Right kidney (tissue), 9 donors: ENCODE measurements around the gene ZNF234.
A peak's percentile ranks its signal among the peaks of the same experiment; 100 is the strongest.
"Not testable (repeated sequence)": the region's sequence is repeated elsewhere in the genome, so short reads cannot be mapped to it uniquely, and the experiment has no call there.

ENCODE experiments used
- DNase-seq: peaks from one replicate; pipeline ENCODE4 v3.0.0-alpha.2; 2016
- long read RNA-seq, 8 donors: transcript quantifications; one replicate each; lab custom pipeline, GENCODE V29; 2026

The ZNF234 gene
- long read RNA-seq, donor 1 = 0 reads
- long read RNA-seq, donor 2 = 0 reads
- long read RNA-seq, donor 3, full-length matches to known transcripts = 1 of 1 reads
- long read RNA-seq, donor 3, partial matches to known transcripts = 0 of 1 reads
- long read RNA-seq, donor 3, other reads (novel, unspliced or antisense) = 0 of 1 reads
- long read RNA-seq, donor 4, full-length matches to known transcripts = 4 of 4 reads
- long read RNA-seq, donor 4, partial matches to known transcripts = 0 of 4 reads
- long read RNA-seq, donor 4, other reads (novel, unspliced or antisense) = 0 of 4 reads
- long read RNA-seq, donor 5, full-length matches to known transcripts = 1 of 1 reads
- long read RNA-seq, donor 5, partial matches to known transcripts = 0 of 1 reads
- long read RNA-seq, donor 5, other reads (novel, unspliced or antisense) = 0 of 1 reads
- long read RNA-seq, donor 6 = 0 reads
- long read RNA-seq, donor 7 = 0 reads
- long read RNA-seq, donor 8, full-length matches to known transcripts = 2 of 2 reads
- long read RNA-seq, donor 8, partial matches to known transcripts = 0 of 2 reads
- long read RNA-seq, donor 8, other reads (novel, unspliced or antisense) = 0 of 2 reads

GRCh38 chr19:44141191-44142058 is at the start of gene ZNF234:
Gene ZNF234, plus strand, starts transcription at chr19:44141554. Its CDS starts 3,079 bp downstream, at chr19:44144633.
- peak; percentile 90 for DNase-seq

GRCh38 chr19:44092108-44092507 is 49.2 kb upstream of the ZNF234 start:
- DNase-seq = no peak

- peak; percentile 82 for DNase-seq
These were observed 47.2 kb upstream of the ZNF234 start, which contains the start of gene ZNF224 for GRCh38 chr19:44093931-44094765. Gene ZNF224, plus strand, starts transcription at chr19:44094361. Its CDS starts 3,513 bp downstream, at chr19:44097874.

- DNase-seq = no peak
These were observed 33.6 kb upstream of the ZNF234 start for GRCh38 chr19:44107751-44108150.

- no peak for DNase-seq
These were observed 31.9 kb upstream of the ZNF234 start for GRCh38 chr19:44109458-44109857.

- DNase-seq = peak; percentile 45
These were observed 29.4 kb upstream of the ZNF234 start for GRCh38 chr19:44111910-44112463.

GRCh38 chr19:44112802-44113137 is 28.6 kb upstream of the ZNF234 start:
- DNase-seq = no peak

GRCh38 chr19:44113138-44113783 is 28.1 kb upstream of the ZNF234 start, which contains the start of gene ZNF225:
Gene ZNF225, plus strand, starts transcription at chr19:44113399. Its CDS starts 2,429 bp downstream, at chr19:44115828.
- peak; percentile 83 for DNase-seq

GRCh38 chr19:44113784-44114390 is 27.5 kb upstream of the ZNF234 start:
- no peak for DNase-seq

GRCh38 chr19:44121162-44121561 is 20.2 kb upstream of the ZNF234 start:
- DNase-seq = not testable (repeated sequence)

GRCh38 chr19:44131955-44132354 is 9.4 kb upstream of the ZNF234 start:
- no peak for DNase-seq

GRCh38 chr19:44142059-44142433 is 692 bp downstream of the ZNF234 start:
- no peak for DNase-seq

- DNase-seq = no peak
These were observed 8.4 kb downstream of the ZNF234 start for GRCh38 chr19:44149776-44150175.

- DNase-seq = no peak
These were observed 10.1 kb downstream of the ZNF234 start for GRCh38 chr19:44151491-44151890.

- no peak for DNase-seq
These were observed 15.1 kb downstream of the ZNF234 start for GRCh38 chr19:44156475-44156874.

- no peak for DNase-seq
These were observed 22.4 kb downstream of the ZNF234 start for GRCh38 chr19:44163789-44164188.

- DNase-seq = no peak
These were observed 22.9 kb downstream of the ZNF234 start for GRCh38 chr19:44164327-44164672.

- DNase-seq = peak; percentile 87
These were observed 23.5 kb downstream of the ZNF234 start, which contains the start of gene ZNF226 for GRCh38 chr19:44164673-44165512. Gene ZNF226, plus strand, starts transcription at chr19:44165100. Its CDS starts 4,981 bp downstream, at chr19:44170081.

GRCh38 chr19:44170660-44171059 is 29.3 kb downstream of the ZNF234 start:
- DNase-seq = not testable (repeated sequence)

- DNase-seq = no peak
These were observed 35.2 kb downstream of the ZNF234 start for GRCh38 chr19:44176590-44176989.
